ENCODE results near the gene UBE2U.

- no peak for TF ChIP-seq EZH2 (IDR thresholded peaks at IDR 0.05; ENCODE audit: borderline replicate concordance, insufficient read depth, low read length, poor library complexity, severe bottlenecking)
- TF ChIP-seq, protein P1, sequence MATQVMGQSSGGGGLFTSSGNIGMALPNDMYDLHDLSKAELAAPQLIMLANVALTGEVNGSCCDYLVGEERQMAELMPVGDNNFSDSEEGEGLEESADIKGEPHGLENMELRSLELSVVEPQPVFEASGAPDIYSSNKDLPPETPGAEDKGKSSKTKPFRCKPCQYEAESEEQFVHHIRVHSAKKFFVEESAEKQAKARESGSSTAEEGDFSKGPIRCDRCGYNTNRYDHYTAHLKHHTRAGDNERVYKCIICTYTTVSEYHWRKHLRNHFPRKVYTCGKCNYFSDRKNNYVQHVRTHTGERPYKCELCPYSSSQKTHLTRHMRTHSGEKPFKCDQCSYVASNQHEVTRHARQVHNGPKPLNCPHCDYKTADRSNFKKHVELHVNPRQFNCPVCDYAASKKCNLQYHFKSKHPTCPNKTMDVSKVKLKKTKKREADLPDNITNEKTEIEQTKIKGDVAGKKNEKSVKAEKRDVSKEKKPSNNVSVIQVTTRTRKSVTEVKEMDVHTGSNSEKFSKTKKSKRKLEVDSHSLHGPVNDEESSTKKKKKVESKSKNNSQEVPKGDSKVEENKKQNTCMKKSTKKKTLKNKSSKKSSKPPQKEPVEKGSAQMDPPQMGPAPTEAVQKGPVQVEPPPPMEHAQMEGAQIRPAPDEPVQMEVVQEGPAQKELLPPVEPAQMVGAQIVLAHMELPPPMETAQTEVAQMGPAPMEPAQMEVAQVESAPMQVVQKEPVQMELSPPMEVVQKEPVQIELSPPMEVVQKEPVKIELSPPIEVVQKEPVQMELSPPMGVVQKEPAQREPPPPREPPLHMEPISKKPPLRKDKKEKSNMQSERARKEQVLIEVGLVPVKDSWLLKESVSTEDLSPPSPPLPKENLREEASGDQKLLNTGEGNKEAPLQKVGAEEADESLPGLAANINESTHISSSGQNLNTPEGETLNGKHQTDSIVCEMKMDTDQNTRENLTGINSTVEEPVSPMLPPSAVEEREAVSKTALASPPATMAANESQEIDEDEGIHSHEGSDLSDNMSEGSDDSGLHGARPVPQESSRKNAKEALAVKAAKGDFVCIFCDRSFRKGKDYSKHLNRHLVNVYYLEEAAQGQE (IDR thresholded peaks at IDR 0.05; ENCODE audit: borderline replicate concordance): no peak
- TF ChIP-seq, protein P2, sequence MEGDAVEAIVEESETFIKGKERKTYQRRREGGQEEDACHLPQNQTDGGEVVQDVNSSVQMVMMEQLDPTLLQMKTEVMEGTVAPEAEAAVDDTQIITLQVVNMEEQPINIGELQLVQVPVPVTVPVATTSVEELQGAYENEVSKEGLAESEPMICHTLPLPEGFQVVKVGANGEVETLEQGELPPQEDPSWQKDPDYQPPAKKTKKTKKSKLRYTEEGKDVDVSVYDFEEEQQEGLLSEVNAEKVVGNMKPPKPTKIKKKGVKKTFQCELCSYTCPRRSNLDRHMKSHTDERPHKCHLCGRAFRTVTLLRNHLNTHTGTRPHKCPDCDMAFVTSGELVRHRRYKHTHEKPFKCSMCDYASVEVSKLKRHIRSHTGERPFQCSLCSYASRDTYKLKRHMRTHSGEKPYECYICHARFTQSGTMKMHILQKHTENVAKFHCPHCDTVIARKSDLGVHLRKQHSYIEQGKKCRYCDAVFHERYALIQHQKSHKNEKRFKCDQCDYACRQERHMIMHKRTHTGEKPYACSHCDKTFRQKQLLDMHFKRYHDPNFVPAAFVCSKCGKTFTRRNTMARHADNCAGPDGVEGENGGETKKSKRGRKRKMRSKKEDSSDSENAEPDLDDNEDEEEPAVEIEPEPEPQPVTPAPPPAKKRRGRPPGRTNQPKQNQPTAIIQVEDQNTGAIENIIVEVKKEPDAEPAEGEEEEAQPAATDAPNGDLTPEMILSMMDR (IDR thresholded peaks at IDR 0.05; ENCODE audit: poor library complexity, severe bottlenecking): no peak
Measured at GRCh38 chr1:64212031-64212430, 8.6 kb downstream of the UBE2U start.
